Measurements from ENCODE around the gene LGSN.
"Not testable (repeated sequence)": the region's sequence is repeated elsewhere in the genome, so short reads cannot be mapped to it uniquely, and the experiment has no call there.

LGSN gene

GRCh38 chr6:63303476-63303875 is 16.3 kb downstream of the LGSN start:
- DNase-seq, result no peak

DNA sequence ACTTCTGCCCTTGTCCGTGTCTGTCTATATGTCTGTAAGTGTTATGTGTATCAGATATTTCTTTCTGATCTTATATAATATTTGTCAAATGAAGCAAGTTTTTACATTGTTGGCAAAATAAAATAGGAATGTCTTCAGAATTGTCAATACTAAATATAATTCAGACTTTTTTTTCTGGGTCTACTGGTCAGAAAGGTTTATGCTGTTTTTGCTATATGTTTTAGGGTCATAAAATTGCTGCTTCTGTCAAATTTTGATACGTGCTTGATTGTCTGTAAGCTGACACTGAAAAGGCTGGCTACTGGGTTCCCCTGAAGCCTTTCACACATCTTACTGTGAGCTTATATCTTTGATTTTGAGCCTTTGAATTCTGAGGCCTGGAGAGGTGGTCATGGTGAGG is 20.1 kb downstream of the LGSN start:
- DNase-seq, result no peak

GRCh38 chr6:63295553-63296194 is 24.1 kb downstream of the LGSN start:
- DNase-seq, result no peak

- no peak for DNase-seq
These were observed 29.2 kb downstream of the LGSN start for GRCh38 chr6:63290492-63291058.

DNA sequence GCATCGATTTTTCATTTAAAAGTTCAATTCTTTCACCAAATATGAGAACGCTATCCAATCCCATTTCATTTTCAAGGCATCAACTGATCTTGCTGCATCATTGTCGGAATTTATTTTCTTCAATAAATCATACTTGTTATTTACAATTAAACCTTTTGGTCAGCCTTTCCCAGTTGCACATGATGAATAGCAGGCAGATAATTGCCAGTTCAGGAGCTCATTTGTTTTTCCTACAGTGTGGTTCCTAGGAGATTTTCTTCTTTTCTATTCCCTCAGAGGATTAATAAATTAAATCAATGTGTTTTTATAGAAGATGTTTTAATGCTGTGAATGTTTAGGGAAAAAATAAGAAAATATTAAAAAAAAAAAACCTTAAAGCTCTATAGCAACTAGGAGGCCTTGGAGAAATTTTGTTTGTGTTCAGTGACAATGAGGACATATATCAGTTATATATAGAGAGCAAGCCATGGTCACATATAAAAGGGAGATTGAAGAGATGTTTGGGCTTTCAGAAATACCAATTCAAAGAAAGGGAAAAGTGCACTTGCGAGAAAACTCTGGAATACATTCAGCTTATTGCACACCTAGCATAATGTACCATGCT is 30.4 kb downstream of the LGSN start:
- DNase-seq, result no peak

- no peak for DNase-seq
These were observed 39.1 kb downstream of the LGSN start for GRCh38 chr6:63280639-63281180.

GRCh38 chr6:63278916-63279315 is 40.9 kb downstream of the LGSN start:
- DNase-seq, result no peak

DNA sequence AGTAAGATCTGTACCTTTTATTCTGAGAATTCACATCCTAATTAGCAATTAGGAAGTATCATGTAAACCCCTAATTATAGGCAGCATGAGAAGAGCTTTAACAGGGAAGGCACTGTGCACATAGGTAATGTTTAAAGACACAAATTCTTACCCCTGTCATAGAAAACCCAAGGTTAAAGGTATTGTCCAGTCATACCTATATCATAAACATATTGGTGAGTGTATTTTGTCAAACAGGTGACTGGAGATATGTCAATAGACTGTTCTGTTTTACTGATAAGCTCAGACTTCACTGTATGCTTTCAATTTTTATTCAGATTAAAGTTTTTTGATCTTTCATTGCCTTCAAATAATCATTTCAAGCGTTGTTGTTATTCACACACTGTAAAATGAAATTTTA is 43.8 kb downstream of the LGSN start:
- no peak for DNase-seq

DNA sequence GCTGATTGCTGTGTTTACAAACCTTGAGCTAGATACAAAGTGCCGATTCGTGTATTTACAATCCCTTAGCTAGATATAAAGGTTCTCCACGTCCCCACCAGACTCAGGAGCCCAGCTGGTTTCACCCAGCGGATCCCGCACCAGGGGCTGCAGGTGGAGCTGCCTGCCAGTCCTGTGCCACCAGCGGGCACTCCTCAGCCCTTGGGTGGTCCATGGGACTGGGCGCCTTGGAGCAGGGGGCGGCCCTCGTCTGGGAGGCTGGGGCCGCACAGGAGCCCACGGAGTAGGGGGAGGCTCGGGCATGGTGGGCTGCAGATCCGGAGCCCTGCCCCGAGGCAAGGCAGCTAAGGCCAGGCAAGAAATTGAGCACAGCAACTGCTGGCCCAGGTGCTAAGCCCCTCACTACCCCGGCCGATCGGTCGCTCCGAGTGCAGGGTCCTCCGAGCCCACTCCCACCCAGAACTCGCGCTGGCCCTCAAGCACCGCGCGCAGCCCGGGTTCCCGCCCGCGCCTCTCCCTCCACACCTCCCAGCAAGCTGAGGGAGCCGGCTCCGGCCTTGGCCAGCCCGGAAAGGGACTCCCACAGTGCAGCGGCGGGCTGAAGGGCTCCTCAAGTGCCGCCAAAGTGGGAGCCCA is 44.9 kb downstream of the LGSN start:
- DNase-seq, result not testable (repeated sequence)

- DNase-seq, result peak in 1 of 2 donors; percentile 27
These were observed 47.4 kb downstream of the LGSN start for GRCh38 chr6:63272397-63272796.

GRCh38 chr6:63269470-63269869 is 50.3 kb downstream of the LGSN start:
- DNase-seq, result no peak

- no peak for DNase-seq
These were observed 51.2 kb downstream of the LGSN start for GRCh38 chr6:63268574-63268973.

GRCh38 chr6:63267828-63268227 is 52.0 kb downstream of the LGSN start:
- no peak for DNase-seq

GRCh38 chr6:63267046-63267445 is 52.7 kb downstream of the LGSN start:
- DNase-seq, result no peak

GRCh38 chr6:63263444-63263843 is 56.3 kb downstream of the LGSN start:
- no peak for DNase-seq

GRCh38 chr6:63261820-63262219 is 58.0 kb downstream of the LGSN start:
- no peak for DNase-seq

GRCh38 chr6:63259153-63259552 is 60.6 kb downstream of the LGSN start:
- DNase-seq, result no peak

DNA sequence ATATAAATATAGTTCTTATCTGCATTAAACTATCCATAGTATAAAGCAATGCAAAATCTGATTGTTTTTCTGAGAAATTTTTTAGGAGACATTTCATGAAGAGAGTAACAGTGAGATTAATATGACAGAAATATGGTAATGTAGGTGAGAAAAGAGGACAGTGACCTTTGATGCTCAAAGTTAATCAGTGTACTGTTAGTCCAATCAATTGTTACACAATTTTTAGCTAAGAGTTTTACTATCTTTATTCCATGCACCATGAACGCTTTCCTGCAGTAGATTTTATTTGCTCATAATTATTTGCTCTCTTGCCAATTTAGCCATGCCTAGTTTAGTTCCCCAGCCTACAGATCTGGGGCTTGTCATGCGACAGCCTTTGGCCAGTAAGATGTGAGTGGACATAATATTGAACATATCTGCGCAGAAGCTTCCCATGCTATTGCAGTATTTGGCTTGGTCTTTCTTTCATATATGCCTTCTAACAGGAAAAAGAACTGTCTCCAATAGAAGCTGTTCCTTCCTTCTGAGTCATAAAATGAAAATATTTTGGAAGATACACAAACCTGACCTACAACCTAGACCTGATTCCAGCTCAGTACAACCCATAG is 69.8 kb downstream of the LGSN start:
- no peak for DNase-seq

- DNase-seq, result no peak
These were observed 73.2 kb downstream of the LGSN start for GRCh38 chr6:63246581-63246980.

DNA sequence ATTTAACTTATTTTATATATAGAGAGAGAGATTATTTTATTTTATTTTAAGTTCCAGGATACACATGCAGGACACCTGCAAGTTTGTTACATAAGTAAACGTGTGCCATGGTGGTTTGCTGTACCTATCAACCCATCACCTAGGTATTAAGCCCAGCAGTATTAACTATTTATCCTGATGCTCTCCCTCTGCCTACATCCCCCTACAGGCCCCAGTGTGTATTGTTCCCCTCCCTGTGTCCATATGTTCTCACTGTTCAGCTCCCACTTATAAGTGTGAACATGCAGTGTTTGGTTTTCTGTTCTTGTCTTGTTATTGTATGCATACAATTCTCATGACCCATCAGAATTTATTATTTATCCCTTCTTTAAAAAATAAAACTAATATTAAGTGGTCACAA is 73.9 kb downstream of the LGSN start:
- DNase-seq, result no peak

DNA sequence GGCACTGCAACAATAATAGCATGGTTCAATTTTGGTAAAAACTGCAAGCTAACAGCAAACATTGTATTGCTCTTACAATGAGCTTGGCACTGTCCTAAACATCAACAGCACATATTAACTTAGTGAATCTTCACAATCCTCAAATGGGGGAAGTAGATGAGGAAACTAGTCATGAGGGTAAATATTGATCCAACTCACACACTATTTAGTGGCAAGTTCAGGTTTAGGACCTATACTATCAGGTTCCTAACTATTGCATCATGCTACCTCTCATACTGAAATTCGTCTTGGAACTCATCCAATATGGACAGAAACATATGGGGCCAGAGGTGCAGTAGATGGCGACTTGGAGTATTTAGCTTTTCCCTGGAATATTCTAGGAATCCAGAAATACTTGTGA is 74.4 kb downstream of the LGSN start:
- no peak for DNase-seq

- DNase-seq, result no peak
These were observed 83.4 kb downstream of the LGSN start for GRCh38 chr6:63236398-63236817.

GRCh38 chr6:63230511-63230910 is 89.3 kb downstream of the LGSN start:
- not testable (repeated sequence) for DNase-seq
